PC-3 (cell line): ENCODE measurements around the gene C2.

Experiments used
- EZH2 ChIP-seq: fragments of 300-600 bp; sonication (generic); IDR thresholded peaks from one replicate; pipeline ENCODE4 v1.6.1; 2017; ENCODE audit warnings: antibody characterized with exemption, mild to moderate bottlenecking, low read length; ENCODE audit not compliant: unreplicated experiment
- TF ChIP-seq, protein P1 (sequence below): fragments of 300-600 bp; sonication (generic); conservative IDR thresholded peaks from 2 replicates; pipeline ENCODE4 v1.5.1; 2017; ENCODE audit warnings: antibody characterized with exemption, low read depth, mild to moderate bottlenecking, low read length

DNA sequence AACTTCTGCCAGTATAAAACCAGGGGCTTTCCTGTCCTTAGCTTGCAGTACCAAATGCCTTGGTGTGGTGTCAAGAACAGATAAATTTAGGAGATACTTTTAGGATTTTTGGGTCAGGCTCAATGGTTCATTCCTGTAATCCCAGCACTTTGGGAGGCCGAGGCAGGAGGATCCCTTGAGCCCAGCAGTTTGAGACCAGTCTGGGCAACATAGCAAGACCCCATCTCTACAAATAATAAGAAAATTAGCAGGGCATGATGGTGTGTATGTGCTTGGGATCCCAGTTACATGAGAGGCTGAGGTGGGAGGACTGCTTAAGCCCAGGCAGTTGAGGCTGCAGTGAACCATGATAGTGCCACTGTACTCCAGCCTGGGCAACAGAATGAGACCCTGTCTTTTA lies 22.5 kb upstream of the C2 start:
- TF ChIP-seq, protein P1, sequence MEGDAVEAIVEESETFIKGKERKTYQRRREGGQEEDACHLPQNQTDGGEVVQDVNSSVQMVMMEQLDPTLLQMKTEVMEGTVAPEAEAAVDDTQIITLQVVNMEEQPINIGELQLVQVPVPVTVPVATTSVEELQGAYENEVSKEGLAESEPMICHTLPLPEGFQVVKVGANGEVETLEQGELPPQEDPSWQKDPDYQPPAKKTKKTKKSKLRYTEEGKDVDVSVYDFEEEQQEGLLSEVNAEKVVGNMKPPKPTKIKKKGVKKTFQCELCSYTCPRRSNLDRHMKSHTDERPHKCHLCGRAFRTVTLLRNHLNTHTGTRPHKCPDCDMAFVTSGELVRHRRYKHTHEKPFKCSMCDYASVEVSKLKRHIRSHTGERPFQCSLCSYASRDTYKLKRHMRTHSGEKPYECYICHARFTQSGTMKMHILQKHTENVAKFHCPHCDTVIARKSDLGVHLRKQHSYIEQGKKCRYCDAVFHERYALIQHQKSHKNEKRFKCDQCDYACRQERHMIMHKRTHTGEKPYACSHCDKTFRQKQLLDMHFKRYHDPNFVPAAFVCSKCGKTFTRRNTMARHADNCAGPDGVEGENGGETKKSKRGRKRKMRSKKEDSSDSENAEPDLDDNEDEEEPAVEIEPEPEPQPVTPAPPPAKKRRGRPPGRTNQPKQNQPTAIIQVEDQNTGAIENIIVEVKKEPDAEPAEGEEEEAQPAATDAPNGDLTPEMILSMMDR, result no peak
- TF ChIP-seq EZH2, result no peak
